A549 treated with AZD9567 at 1 μM for 4 hours (cell line): Measurements from ENCODE around the gene PLEKHA4. TPM values are rescaled to one million over a fixed set of nuclear protein-coding genes. Genes with fewer than 3 reads are reported as not detected.

Source experiments
- total RNA-seq: library from RNA; stranded (reverse); fragments of 200-300 nt; extraction: Qiagen RNA extraction; gene quantifications from 5 replicates; pipeline ENCODE4 v1.2.3, GENCODE V29; 2022; ENCODE audit not compliant: insufficient read depth

Gene PLEKHA4
- total RNA-seq = 1.1 to 1.7 TPM (median 1.2 TPM) in 5 replicates

GRCh38 chr19:48868114-48868886 lies at the start of gene PLEKHA4:
Gene PLEKHA4 (minus strand): TSS chr19:48868617. CDS start chr19:48867620, 997 bp downstream.

GRCh38 chr19:48899781-48900476 lies 31.5 kb upstream of the PLEKHA4 start, which contains the start of gene NUCB1:
Gene NUCB1 (plus strand): TSS chr19:48900312. CDS start chr19:48900797, 485 bp downstream.

GRCh38 chr19:48872182-48872883 lies 3.9 kb upstream of the PLEKHA4 start, which contains the start of gene PPP1R15A:
Gene PPP1R15A (plus strand): TSS chr19:48872421. CDS start chr19:48873234, 813 bp downstream.

GRCh38 chr19:48836089-48837017 lies 32.1 kb downstream of the PLEKHA4 start, which contains the start of gene HSD17B14:
Gene HSD17B14 (minus strand): TSS chr19:48836491. CDS start chr19:48836411, 80 bp downstream.

Other genes starting within 250 kb of the PLEKHA4 start
- 3,115 to 3,428 TPM (median 3,246 TPM) in 5 replicates for gene RPL18, start 249.4 kb downstream of the PLEKHA4 start, total RNA-seq
- gene SPHK2, start 249.1 kb downstream of the PLEKHA4 start, total RNA-seq = 9.2 to 14.7 TPM (median 13.2 TPM) in 5 replicates
- 1.7 to 2.8 TPM (median 2.3 TPM) in 5 replicates for gene DBP, start 231.2 kb downstream of the PLEKHA4 start, total RNA-seq
- 4.4 to 12.3 TPM (median 9.8 TPM) in 5 replicates for gene CA11, start 222.4 kb downstream of the PLEKHA4 start, total RNA-seq
- gene NTN5, start 195.6 kb downstream of the PLEKHA4 start, total RNA-seq = 0.26 to 0.48 TPM (median 0.29 TPM) in 4 of 5 replicates, not detected in the other
- gene FUT2, start 172.6 kb downstream of the PLEKHA4 start, total RNA-seq = not detected in 5 replicates
- gene MAMSTR, start 148.9 kb downstream of the PLEKHA4 start, total RNA-seq = 0.31 to 0.46 TPM (median 0.38 TPM) in 4 of 5 replicates, not detected in the other
- 0.52 to 3.2 TPM (median 0.64 TPM) in 5 replicates for gene RASIP1, start 128.0 kb downstream of the PLEKHA4 start, total RNA-seq
- gene IZUMO1, start 121.7 kb downstream of the PLEKHA4 start, total RNA-seq = 0.03 TPM in 1 of 5 replicates, not detected in the others
- 0.06 to 0.10 TPM (median 0.08 TPM) in 4 of 5 replicates, not detected in the other for gene FUT1, start 116.0 kb downstream of the PLEKHA4 start, total RNA-seq
- not detected in 5 replicates for gene FGF21, start 113.1 kb downstream of the PLEKHA4 start, total RNA-seq
- gene BCAT2, start 57.6 kb downstream of the PLEKHA4 start, total RNA-seq = 56.8 to 66.6 TPM (median 61.9 TPM) in 5 replicates
- gene HSD17B14, start 32.1 kb downstream of the PLEKHA4 start, total RNA-seq = 9.3 to 17.4 TPM (median 13.4 TPM) in 5 replicates
- 77.7 to 128 TPM (median 99.5 TPM) in 5 replicates for gene PPP1R15A, start 3.8 kb upstream of the PLEKHA4 start, total RNA-seq
- gene TULP2, start 30.1 kb upstream of the PLEKHA4 start, total RNA-seq = not detected in 5 replicates
- gene NUCB1, start 31.7 kb upstream of the PLEKHA4 start, total RNA-seq = 196 to 206 TPM (median 200 TPM) in 5 replicates
- gene DHDH, start 65.1 kb upstream of the PLEKHA4 start, total RNA-seq = 1.5 to 1.7 TPM (median 1.5 TPM) in 4 of 5 replicates, not detected in the other
- 289 to 347 TPM (median 317 TPM) in 5 replicates for gene BAX, start 86.3 kb upstream of the PLEKHA4 start, total RNA-seq
- 15,391 to 23,528 TPM (median 18,182 TPM) in 5 replicates for gene FTL, start 96.7 kb upstream of the PLEKHA4 start, total RNA-seq
- gene GYS1, start 124.7 kb upstream of the PLEKHA4 start, total RNA-seq = 18.5 to 36.7 TPM (median 21.4 TPM) in 5 replicates
- gene RUVBL2, start 125.3 kb upstream of the PLEKHA4 start, total RNA-seq = 214 to 245 TPM (median 233 TPM) in 5 replicates
- not detected in 5 replicates for gene LHB, start 148.5 kb upstream of the PLEKHA4 start, total RNA-seq
- gene CGB3, start 155.7 kb upstream of the PLEKHA4 start, total RNA-seq = 0.16 TPM in 1 of 5 replicates, not detected in the others
- 0.17 to 0.31 TPM (median 0.31 TPM) in 3 of 5 replicates, not detected in the others for gene CGB2, start 163.3 kb upstream of the PLEKHA4 start, total RNA-seq
- 0.31 TPM in 1 of 5 replicates, not detected in the others for gene CGB1, start 168.3 kb upstream of the PLEKHA4 start, total RNA-seq
- gene CGB5, start 175.2 kb upstream of the PLEKHA4 start, total RNA-seq = 0.27 to 0.72 TPM (median 0.49 TPM) in 4 of 5 replicates, not detected in the other
- gene CGB8, start 180.5 kb upstream of the PLEKHA4 start, total RNA-seq = 2.3 to 6.3 TPM (median 2.8 TPM) in 5 replicates
- gene CGB7, start 189.1 kb upstream of the PLEKHA4 start, total RNA-seq = 0.45 to 0.84 TPM (median 0.56 TPM) in 4 of 5 replicates, not detected in the other
- 0.34 to 0.47 TPM (median 0.40 TPM) in 4 of 5 replicates, not detected in the other for gene NTF4, start 196.2 kb upstream of the PLEKHA4 start, total RNA-seq
- gene KCNA7, start 204.1 kb upstream of the PLEKHA4 start, total RNA-seq = not detected in 5 replicates
- gene SNRNP70, start 216.8 kb upstream of the PLEKHA4 start, total RNA-seq = 321 to 348 TPM (median 341 TPM) in 5 replicates
- 5.5 to 9.1 TPM (median 6.9 TPM) in 5 replicates for gene LIN7B, start 245.8 kb upstream of the PLEKHA4 start, total RNA-seq